Neural progenitor cell (in vitro differentiated cells): ENCODE measurements around the gene MYPN. TPM values are rescaled to one million over a fixed set of nuclear protein-coding genes. Genes with fewer than 3 reads are reported as not detected.

ENCODE experiments used
- DNase-seq: peaks from one replicate; pipeline ENCODE4 v3.0.0-alpha.2; 2016; ENCODE audit warnings: low spot score
- H2AFZ ChIP-seq: fragments of 200-600 bp; sonication (generic); replicated peaks from 2 replicates; pipeline ENCODE4 v1.6.1; 2016; ENCODE audit warnings: antibody characterized with exemption
- H3F3A ChIP-seq: fragments of 200-600 bp; sonication (generic); 2 replicates; pipeline ENCODE4 v1.6.1; 2016; ENCODE audit warnings: antibody characterized with exemption, low read depth
- H3K27ac ChIP-seq: fragments of 200-600 bp; sonication (generic); 2 replicates; pipeline ENCODE4 v1.5.1; 2016; ENCODE audit warnings: mild to moderate bottlenecking
- H3K27me3 ChIP-seq: fragments of 200-600 bp; sonication (generic); 2 replicates; pipeline ENCODE4 v1.6.1; 2016; ENCODE audit warnings: mild to moderate bottlenecking, moderate library complexity
- H3K36me3 ChIP-seq: fragments of 200-600 bp; sonication (generic); 2 replicates; pipeline ENCODE4 v1.5.1; 2016
- H3K4me1 ChIP-seq: fragments of 200-600 bp; sonication (generic); 2 replicates; pipeline ENCODE4 v1.6.1; 2016; ENCODE audit warnings: mixed run types
- H3K4me2 ChIP-seq: fragments of 200-600 bp; sonication (generic); 2 replicates; pipeline ENCODE4 v1.6.1; 2016
- H3K4me3 ChIP-seq: fragments of 200-600 bp; sonication (generic); 2 replicates; pipeline ENCODE4 v1.5.1; 2016
- H3K79me2 ChIP-seq: fragments of 200-600 bp; sonication (generic); 2 replicates; pipeline ENCODE4 v1.6.1; 2016; ENCODE audit warnings: low read depth
- H3K9ac ChIP-seq: fragments of 200-600 bp; sonication (generic); 2 replicates; pipeline ENCODE4 v1.6.1; 2016
- H3K9me3 ChIP-seq: fragments of 200-600 bp; sonication (generic); 2 replicates; pipeline ENCODE4 v1.5.1; 2016; ENCODE audit warnings: low read depth
- H4K20me1 ChIP-seq: fragments of 200-600 bp; sonication (generic); 2 replicates; pipeline ENCODE4 v1.6.1; 2016; ENCODE audit warnings: low read depth
- H3K27ac Mint-ChIP-seq: 3 replicates; pipeline ENCODE4 v1.8.0; 2021; ENCODE audit warnings: mixed read lengths
- H3K27me3 Mint-ChIP-seq: 2 replicates; pipeline ENCODE4 v1.8.0; 2022; ENCODE audit warnings: low read depth, mild to moderate bottlenecking, inconsistent platforms, moderate library complexity, mixed read lengths; ENCODE audit not compliant: insufficient read depth
- H3K36me3 Mint-ChIP-seq: 3 replicates; pipeline ENCODE4 v1.8.0; 2021; ENCODE audit warnings: mixed read lengths
- H3K4me1 Mint-ChIP-seq: 3 replicates; pipeline ENCODE4 v1.8.0; 2021; ENCODE audit warnings: mixed read lengths
- H3K4me3 Mint-ChIP-seq: 3 replicates; pipeline ENCODE4 v1.8.0; 2021; ENCODE audit warnings: mild to moderate bottlenecking, moderate library complexity, mixed read lengths
- H3K9me3 Mint-ChIP-seq: 3 replicates; pipeline ENCODE4 v1.8.0; 2020; ENCODE audit warnings: mixed read lengths
- EZH2 ChIP-seq: fragments of 200-600 bp; sonication (generic); IDR thresholded peaks from 2 replicates; pipeline ENCODE4 v1.6.1; 2017; ENCODE audit warnings: antibody characterized with exemption, mild to moderate bottlenecking, moderate library complexity
- EZH2phosphoT487 ChIP-seq: fragments of 200-600 bp; sonication (generic); IDR thresholded peaks from 2 replicates; pipeline ENCODE4 v1.6.1; 2017; ENCODE audit warnings: antibody characterized with exemption
- total RNA-seq: library from RNA; depleted of rRNA; stranded (reverse); fragments of >200 nt; gene quantifications from 2 replicates; pipeline ENCODE4 v1.2.3, GENCODE V29; 2015; ENCODE audit warnings: low replicate concordance
- TF ChIP-seq, protein P1 (sequence below): fragments of 200-600 bp; sonication (generic); IDR thresholded peaks from 2 replicates; pipeline ENCODE4 v1.5.1; 2017; ENCODE audit warnings: antibody characterized with exemption, mild to moderate bottlenecking

Gene MYPN
- total RNA-seq, 1 donor from 2014 or later: not detected

DNA sequence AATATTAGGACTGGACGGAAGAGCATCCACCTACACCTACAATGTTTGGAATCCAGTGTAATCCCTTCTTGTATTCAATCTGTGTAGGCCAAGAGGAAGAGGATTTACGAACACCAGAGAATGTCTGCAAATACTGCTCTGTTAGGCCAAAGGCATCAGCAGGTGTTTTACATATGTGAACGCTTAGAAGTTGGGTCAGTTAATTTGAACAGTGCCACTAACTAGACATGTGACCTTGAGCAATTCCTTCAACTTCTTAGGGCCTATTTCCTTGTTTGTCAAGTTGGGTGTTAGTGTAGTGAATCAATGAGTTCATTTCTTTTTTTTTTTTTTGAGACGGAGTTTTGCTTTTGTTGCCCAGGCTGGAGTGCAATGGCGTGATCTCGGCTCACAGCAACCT, 35.4 kb downstream of the MYPN start:
- TF ChIP-seq EZH2phosphoT487 (no peak), EZH2 (no peak)
- TF ChIP-seq, protein P1, sequence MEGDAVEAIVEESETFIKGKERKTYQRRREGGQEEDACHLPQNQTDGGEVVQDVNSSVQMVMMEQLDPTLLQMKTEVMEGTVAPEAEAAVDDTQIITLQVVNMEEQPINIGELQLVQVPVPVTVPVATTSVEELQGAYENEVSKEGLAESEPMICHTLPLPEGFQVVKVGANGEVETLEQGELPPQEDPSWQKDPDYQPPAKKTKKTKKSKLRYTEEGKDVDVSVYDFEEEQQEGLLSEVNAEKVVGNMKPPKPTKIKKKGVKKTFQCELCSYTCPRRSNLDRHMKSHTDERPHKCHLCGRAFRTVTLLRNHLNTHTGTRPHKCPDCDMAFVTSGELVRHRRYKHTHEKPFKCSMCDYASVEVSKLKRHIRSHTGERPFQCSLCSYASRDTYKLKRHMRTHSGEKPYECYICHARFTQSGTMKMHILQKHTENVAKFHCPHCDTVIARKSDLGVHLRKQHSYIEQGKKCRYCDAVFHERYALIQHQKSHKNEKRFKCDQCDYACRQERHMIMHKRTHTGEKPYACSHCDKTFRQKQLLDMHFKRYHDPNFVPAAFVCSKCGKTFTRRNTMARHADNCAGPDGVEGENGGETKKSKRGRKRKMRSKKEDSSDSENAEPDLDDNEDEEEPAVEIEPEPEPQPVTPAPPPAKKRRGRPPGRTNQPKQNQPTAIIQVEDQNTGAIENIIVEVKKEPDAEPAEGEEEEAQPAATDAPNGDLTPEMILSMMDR: no peak
- H3K9me3 Mint-ChIP-seq: no peaks in the 10 kb centered on the region
- Histone ChIP-seq H4K20me1 (no peaks in the 10 kb centered on the region), H3K4me2 (no peak overlapping the region), H3F3A (no peaks in the 10 kb centered on the region), H3K4me3 (no peak overlapping the region), H3K36me3 (no peaks in the 10 kb centered on the region), H3K4me1 (no peaks in the 10 kb centered on the region), H3K79me2 (no peaks in the 10 kb centered on the region), H3K9me3 (no peaks in the 10 kb centered on the region), H3K27me3 (no peaks in the 10 kb centered on the region), H3K9ac (no peak overlapping the region), H3K27ac (no peak overlapping the region), H2AFZ (no peak overlapping the region)
- peaks cover 4% of the 10 kb centered on the region for H3K27me3 Mint-ChIP-seq
- no peaks in the 10 kb centered on the region for H3K36me3 Mint-ChIP-seq
- H3K4me1 Mint-ChIP-seq: no peaks in the 10 kb centered on the region
- no peak for DNase-seq
- no peak overlapping the region for H3K4me3 Mint-ChIP-seq
- no peak overlapping the region for H3K27ac Mint-ChIP-seq

DNA sequence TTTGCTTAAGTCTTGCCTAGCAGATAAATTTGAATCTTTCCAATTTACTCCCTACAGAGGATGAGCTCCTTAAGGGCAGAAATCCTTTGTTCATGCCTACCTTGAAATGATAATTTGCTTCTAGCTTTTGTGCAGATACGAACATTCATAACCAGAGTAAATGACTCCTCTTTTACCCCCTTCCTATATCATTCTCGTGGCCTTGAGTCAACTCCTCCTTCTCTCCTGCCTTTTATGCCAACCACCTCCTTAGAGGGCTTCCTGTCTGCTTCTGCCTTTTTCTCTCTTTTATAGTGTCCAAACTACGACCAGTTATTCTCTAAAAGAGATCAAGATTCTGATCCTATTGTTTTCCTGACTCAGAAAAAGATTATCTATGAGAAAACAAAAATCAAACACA, 36.4 kb downstream of the MYPN start:
- H3K4me1 ChIP-seq: no peaks in the 10 kb centered on the region
- no peak overlapping the region for H3K4me3 ChIP-seq
- TF ChIP-seq EZH2phosphoT487 (no peak), EZH2 (no peak)
- TF ChIP-seq, protein P1: no peak
- H3K27ac Mint-ChIP-seq: no peak overlapping the region
- no peaks in the 10 kb centered on the region for H3K9me3 Mint-ChIP-seq
- no peak overlapping the region for H3K9ac ChIP-seq
- H3K36me3 ChIP-seq: no peaks in the 10 kb centered on the region
- H3K79me2 ChIP-seq: no peaks in the 10 kb centered on the region
- H3K9me3 ChIP-seq: no peaks in the 10 kb centered on the region
- H3K4me3 Mint-ChIP-seq: no peak overlapping the region
- H3K36me3 Mint-ChIP-seq: no peaks in the 10 kb centered on the region
- no peak overlapping the region for H2AFZ ChIP-seq
- H3F3A ChIP-seq: no peaks in the 10 kb centered on the region
- H3K27ac ChIP-seq: no peak overlapping the region
- H3K27me3 ChIP-seq: no peaks in the 10 kb centered on the region
- H4K20me1 ChIP-seq: no peaks in the 10 kb centered on the region
- H3K4me2 ChIP-seq: no peak overlapping the region
- peaks cover 2% of the 10 kb centered on the region for H3K27me3 Mint-ChIP-seq
- no peak for DNase-seq
- no peaks in the 10 kb centered on the region for H3K4me1 Mint-ChIP-seq

DNA sequence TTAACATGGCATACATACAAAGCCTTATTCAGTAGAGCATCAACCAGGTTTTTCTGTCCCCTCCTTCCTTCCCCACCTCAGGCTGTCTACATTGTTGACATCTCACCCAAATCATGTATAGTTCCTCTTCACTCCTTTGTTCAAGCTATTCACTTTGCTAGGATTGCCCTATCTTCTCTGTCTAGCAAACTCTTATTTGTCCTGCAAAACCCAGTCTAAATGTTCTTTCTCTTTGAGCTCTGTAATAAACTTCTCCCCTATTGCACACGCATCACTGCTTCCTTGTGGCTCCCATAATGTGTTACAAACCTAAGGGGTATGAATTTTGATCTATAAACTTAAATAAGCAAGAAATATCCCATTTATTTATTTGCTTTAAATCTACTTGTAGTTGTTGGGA, 36.8 kb downstream of the MYPN start:
- Mint-ChIP-seq H3K36me3 (no peaks in the 10 kb centered on the region), H3K4me3 (no peak overlapping the region), H3K9me3 (no peaks in the 10 kb centered on the region), H3K27ac (no peak overlapping the region), H3K4me1 (no peaks in the 10 kb centered on the region), H3K27me3 (peaks cover 2% of the 10 kb centered on the region)
- no peak for DNase-seq
- H3K9me3 ChIP-seq: no peaks in the 10 kb centered on the region
- H3K36me3 ChIP-seq: no peaks in the 10 kb centered on the region
- H3K27me3 ChIP-seq: no peaks in the 10 kb centered on the region
- no peaks in the 10 kb centered on the region for H4K20me1 ChIP-seq
- H3K9ac ChIP-seq: no peak overlapping the region
- no peaks in the 10 kb centered on the region for H3K4me1 ChIP-seq
- no peak overlapping the region for H3K4me3 ChIP-seq
- H3K79me2 ChIP-seq: no peaks in the 10 kb centered on the region
- H2AFZ ChIP-seq: no peak overlapping the region
- TF ChIP-seq EZH2: no peak
- TF ChIP-seq, protein P1: no peak
- no peak for TF ChIP-seq EZH2phosphoT487
- H3K27ac ChIP-seq: no peak overlapping the region
- H3K4me2 ChIP-seq: no peak overlapping the region
- H3F3A ChIP-seq: no peaks in the 10 kb centered on the region
